AG10803 (cell line): Measurements from ENCODE around the gene ZNF660.
A peak's percentile ranks its signal among the peaks of the same experiment; 100 is the strongest.
"Not testable (repeated sequence)": the region's sequence is repeated elsewhere in the genome, so short reads cannot be mapped to it uniquely, and the experiment has no call there.

Experiments
- DNase-seq: peaks from one replicate; pipeline ENCODE4 v3.0.0; 2010; ENCODE audit warnings: low read depth
- H3K4me3 ChIP-seq: 2 replicates; pipeline ENCODE4 v1.5.1; 2011; ENCODE audit warnings: mild to moderate bottlenecking, low read length, control low read depth
- CTCF ChIP-seq: conservative IDR thresholded peaks from 2 replicates; pipeline ENCODE4 v1.5.1; 2011; ENCODE audit warnings: mild to moderate bottlenecking, low read length, control low read depth, inconsistent platforms

Gene ZNF660

GRCh38 chr3:44562147-44562546 is 22.6 kb upstream of the ZNF660 start:
- no peak for TF ChIP-seq CTCF
- DNase-seq, result no peak
- no peak overlapping the region for H3K4me3 ChIP-seq

GRCh38 chr3:44568561-44568960 is 16.2 kb upstream of the ZNF660 start:
- H3K4me3 ChIP-seq, result no peak overlapping the region
- no peak for DNase-seq
- no peak for TF ChIP-seq CTCF

GRCh38 chr3:44571024-44571423 is 13.7 kb upstream of the ZNF660 start:
- no peak for DNase-seq
- no peak overlapping the region for H3K4me3 ChIP-seq
- no peak for TF ChIP-seq CTCF

- no peak for TF ChIP-seq CTCF
- no peak overlapping the region for H3K4me3 ChIP-seq
- no peak for DNase-seq
Measured at GRCh38 chr3:44576613-44577012, 8.2 kb upstream of the ZNF660 start.

- not testable (repeated sequence) for DNase-seq, H3K4me3 ChIP-seq
Measured at GRCh38 chr3:44577354-44577952, 7.3 kb upstream of the ZNF660 start.

- H3K4me3 ChIP-seq, DNase-seq: not testable (repeated sequence)
Measured at GRCh38 chr3:44578316-44578715, 6.4 kb upstream of the ZNF660 start.

- H3K4me3 ChIP-seq, DNase-seq: not testable (repeated sequence)
Measured at GRCh38 chr3:44578924-44579515, 5.7 kb upstream of the ZNF660 start.

- not testable (repeated sequence) for H3K4me3 ChIP-seq, DNase-seq
Measured at GRCh38 chr3:44579749-44580148, 5.0 kb upstream of the ZNF660 start.

GRCh38 chr3:44580971-44581370 is 3.8 kb upstream of the ZNF660 start:
- not testable (repeated sequence) for DNase-seq, H3K4me3 ChIP-seq

GRCh38 chr3:44596621-44597020 is 11.9 kb downstream of the ZNF660 start:
- H3K4me3 ChIP-seq, result no peak overlapping the region
- TF ChIP-seq CTCF, result no peak
- DNase-seq, result peak; percentile 39
